Measurements from ENCODE around the gene SPACA1. TPM values are rescaled to one million over a fixed set of nuclear protein-coding genes. Genes with fewer than 3 reads are reported as not detected.

The SPACA1 gene
- total and polyA plus RNA-seq, 2 of the 8 experiments (the other 6 are each of a cell fraction or from before 2014, with no cell fraction given) = not detected

DNA sequence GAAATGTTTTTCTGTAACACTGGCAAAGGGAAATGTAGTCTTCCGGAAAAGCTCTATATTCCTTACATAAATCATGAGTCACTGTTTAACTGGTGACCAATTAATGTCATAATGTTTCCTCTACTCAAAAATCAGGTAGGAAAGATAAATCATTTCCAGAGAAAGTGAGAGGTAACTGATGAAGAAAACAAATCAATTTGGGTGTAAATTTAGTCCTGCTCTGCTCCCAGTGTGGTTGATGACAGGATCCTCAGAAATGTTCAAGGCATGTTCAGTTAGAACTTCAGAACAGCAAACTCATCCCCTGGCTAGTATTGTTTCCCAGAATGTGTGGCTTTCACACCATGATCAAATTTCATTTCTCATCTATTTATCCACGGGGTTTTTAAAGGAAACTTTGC is 38.8 kb upstream of the SPACA1 start (continued):
- TF ChIP-seq, protein P1, sequence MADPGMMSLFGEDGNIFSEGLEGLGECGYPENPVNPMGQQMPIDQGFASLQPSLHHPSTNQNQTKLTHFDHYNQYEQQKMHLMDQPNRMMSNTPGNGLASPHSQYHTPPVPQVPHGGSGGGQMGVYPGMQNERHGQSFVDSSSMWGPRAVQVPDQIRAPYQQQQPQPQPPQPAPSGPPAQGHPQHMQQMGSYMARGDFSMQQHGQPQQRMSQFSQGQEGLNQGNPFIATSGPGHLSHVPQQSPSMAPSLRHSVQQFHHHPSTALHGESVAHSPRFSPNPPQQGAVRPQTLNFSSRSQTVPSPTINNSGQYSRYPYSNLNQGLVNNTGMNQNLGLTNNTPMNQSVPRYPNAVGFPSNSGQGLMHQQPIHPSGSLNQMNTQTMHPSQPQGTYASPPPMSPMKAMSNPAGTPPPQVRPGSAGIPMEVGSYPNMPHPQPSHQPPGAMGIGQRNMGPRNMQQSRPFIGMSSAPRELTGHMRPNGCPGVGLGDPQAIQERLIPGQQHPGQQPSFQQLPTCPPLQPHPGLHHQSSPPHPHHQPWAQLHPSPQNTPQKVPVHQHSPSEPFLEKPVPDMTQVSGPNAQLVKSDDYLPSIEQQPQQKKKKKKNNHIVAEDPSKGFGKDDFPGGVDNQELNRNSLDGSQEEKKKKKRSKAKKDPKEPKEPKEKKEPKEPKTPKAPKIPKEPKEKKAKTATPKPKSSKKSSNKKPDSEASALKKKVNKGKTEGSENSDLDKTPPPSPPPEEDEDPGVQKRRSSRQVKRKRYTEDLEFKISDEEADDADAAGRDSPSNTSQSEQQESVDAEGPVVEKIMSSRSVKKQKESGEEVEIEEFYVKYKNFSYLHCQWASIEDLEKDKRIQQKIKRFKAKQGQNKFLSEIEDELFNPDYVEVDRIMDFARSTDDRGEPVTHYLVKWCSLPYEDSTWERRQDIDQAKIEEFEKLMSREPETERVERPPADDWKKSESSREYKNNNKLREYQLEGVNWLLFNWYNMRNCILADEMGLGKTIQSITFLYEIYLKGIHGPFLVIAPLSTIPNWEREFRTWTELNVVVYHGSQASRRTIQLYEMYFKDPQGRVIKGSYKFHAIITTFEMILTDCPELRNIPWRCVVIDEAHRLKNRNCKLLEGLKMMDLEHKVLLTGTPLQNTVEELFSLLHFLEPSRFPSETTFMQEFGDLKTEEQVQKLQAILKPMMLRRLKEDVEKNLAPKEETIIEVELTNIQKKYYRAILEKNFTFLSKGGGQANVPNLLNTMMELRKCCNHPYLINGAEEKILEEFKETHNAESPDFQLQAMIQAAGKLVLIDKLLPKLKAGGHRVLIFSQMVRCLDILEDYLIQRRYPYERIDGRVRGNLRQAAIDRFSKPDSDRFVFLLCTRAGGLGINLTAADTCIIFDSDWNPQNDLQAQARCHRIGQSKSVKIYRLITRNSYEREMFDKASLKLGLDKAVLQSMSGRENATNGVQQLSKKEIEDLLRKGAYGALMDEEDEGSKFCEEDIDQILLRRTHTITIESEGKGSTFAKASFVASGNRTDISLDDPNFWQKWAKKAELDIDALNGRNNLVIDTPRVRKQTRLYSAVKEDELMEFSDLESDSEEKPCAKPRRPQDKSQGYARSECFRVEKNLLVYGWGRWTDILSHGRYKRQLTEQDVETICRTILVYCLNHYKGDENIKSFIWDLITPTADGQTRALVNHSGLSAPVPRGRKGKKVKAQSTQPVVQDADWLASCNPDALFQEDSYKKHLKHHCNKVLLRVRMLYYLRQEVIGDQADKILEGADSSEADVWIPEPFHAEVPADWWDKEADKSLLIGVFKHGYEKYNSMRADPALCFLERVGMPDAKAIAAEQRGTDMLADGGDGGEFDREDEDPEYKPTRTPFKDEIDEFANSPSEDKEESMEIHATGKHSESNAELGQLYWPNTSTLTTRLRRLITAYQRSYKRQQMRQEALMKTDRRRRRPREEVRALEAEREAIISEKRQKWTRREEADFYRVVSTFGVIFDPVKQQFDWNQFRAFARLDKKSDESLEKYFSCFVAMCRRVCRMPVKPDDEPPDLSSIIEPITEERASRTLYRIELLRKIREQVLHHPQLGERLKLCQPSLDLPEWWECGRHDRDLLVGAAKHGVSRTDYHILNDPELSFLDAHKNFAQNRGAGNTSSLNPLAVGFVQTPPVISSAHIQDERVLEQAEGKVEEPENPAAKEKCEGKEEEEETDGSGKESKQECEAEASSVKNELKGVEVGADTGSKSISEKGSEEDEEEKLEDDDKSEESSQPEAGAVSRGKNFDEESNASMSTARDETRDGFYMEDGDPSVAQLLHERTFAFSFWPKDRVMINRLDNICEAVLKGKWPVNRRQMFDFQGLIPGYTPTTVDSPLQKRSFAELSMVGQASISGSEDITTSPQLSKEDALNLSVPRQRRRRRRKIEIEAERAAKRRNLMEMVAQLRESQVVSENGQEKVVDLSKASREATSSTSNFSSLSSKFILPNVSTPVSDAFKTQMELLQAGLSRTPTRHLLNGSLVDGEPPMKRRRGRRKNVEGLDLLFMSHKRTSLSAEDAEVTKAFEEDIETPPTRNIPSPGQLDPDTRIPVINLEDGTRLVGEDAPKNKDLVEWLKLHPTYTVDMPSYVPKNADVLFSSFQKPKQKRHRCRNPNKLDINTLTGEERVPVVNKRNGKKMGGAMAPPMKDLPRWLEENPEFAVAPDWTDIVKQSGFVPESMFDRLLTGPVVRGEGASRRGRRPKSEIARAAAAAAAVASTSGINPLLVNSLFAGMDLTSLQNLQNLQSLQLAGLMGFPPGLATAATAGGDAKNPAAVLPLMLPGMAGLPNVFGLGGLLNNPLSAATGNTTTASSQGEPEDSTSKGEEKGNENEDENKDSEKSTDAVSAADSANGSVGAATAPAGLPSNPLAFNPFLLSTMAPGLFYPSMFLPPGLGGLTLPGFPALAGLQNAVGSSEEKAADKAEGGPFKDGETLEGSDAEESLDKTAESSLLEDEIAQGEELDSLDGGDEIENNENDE (IDR thresholded peaks at IDR 0.05; ENCODE audit: insufficient replicate concordance, low read length) = no peak
- TF ChIP-seq CHD2 (IDR thresholded peaks at IDR 0.05; ENCODE audit: low read length) = no peak
- TF ChIP-seq KDM5A (IDR thresholded peaks at IDR 0.05; ENCODE audit: low read length) = no peak
- no peak for TF ChIP-seq TAF7 (optimal IDR thresholded peaks at IDR 0.05; ENCODE audit: borderline replicate concordance, low read depth, low read length)
- TF ChIP-seq, protein P2, sequence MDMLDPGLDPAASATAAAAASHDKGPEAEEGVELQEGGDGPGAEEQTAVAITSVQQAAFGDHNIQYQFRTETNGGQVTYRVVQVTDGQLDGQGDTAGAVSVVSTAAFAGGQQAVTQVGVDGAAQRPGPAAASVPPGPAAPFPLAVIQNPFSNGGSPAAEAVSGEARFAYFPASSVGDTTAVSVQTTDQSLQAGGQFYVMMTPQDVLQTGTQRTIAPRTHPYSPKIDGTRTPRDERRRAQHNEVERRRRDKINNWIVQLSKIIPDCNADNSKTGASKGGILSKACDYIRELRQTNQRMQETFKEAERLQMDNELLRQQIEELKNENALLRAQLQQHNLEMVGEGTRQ (IDR thresholded peaks at IDR 0.05; ENCODE audit: low read length) = no peak
- TF ChIP-seq NRF1 (IDR thresholded peaks at IDR 0.05; ENCODE audit: low read depth, low read length) = no peak
- TF ChIP-seq SIRT6 (IDR thresholded peaks at IDR 0.05; ENCODE audit: low read length) = no peak
- TF ChIP-seq SRF (IDR thresholded peaks at IDR 0.05; ENCODE audit: low read depth, low read length) = no peak
- TF ChIP-seq PHF8 (conservative IDR thresholded peaks at IDR 0.05; ENCODE audit: low read depth, low read length) = no peak
- TF ChIP-seq BRCA1 (IDR thresholded peaks at IDR 0.05; ENCODE audit: low read depth, low read length) = no peak
- TF ChIP-seq RFX5 (IDR thresholded peaks at IDR 0.05; ENCODE audit: borderline replicate concordance, low read depth, low read length) = no peak
- TF ChIP-seq TBP (IDR thresholded peaks at IDR 0.05; ENCODE audit: low read depth, low read length) = no peak

Data from H1 (cell line).